Rectal smooth muscle tissue (tissue), 1 donor: Measurements from ENCODE around the gene CASTOR2.
"Not testable (repeated sequence)": the region's sequence is repeated elsewhere in the genome, so short reads cannot be mapped to it uniquely, and the experiment has no call there.

Source experiments
- H3K27ac ChIP-seq: one replicate; pipeline ENCODE4 v1.7.0; 2013; ENCODE audit warnings: low read depth, low read length, inconsistent platforms
- H3K27me3 ChIP-seq: one replicate; pipeline ENCODE4 v1.7.0; 2013; ENCODE audit warnings: low read length; ENCODE audit not compliant: control insufficient read depth, insufficient read depth
- H3K36me3 ChIP-seq: one replicate; pipeline ENCODE4 v1.7.0; 2013; ENCODE audit warnings: low read length; ENCODE audit not compliant: control insufficient read depth, insufficient read depth
- H3K4me1 ChIP-seq: one replicate; pipeline ENCODE4 v1.7.0; 2013; ENCODE audit warnings: low read length; ENCODE audit not compliant: control insufficient read depth, insufficient read depth
- H3K4me3 ChIP-seq: one replicate; pipeline ENCODE4 v1.7.0; 2013; ENCODE audit warnings: low read length
- H3K9ac ChIP-seq: one replicate; pipeline ENCODE4 v1.7.0; 2013; ENCODE audit warnings: low read length

Gene CASTOR2

DNA sequence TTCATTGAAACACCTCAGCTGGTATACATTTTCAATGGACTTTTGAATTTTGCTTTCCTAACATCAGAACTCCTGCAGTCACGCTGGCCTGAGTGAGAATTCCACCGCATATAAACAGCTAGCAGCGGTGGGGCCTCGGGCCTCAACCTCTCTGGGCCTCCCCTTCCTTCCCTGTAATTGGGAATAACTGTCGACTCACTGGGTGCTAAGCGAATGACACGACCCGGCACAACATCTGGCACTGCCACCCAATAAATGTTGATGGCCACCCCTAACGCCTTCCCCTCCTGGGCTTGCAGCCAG, 108.4 kb downstream of the CASTOR2 start:
- peak overlapping the region; percentile 95 for H3K4me3 ChIP-seq
- peak overlapping the region; percentile 51 for H3K9ac ChIP-seq
- H3K4me1 ChIP-seq = no peaks in the 10 kb centered on the region
- no peaks in the 10 kb centered on the region for H3K27me3 ChIP-seq
- H3K36me3 ChIP-seq = peaks cover 3% of the 10 kb centered on the region
- peak overlapping the region; percentile 79 for H3K27ac ChIP-seq

DNA sequence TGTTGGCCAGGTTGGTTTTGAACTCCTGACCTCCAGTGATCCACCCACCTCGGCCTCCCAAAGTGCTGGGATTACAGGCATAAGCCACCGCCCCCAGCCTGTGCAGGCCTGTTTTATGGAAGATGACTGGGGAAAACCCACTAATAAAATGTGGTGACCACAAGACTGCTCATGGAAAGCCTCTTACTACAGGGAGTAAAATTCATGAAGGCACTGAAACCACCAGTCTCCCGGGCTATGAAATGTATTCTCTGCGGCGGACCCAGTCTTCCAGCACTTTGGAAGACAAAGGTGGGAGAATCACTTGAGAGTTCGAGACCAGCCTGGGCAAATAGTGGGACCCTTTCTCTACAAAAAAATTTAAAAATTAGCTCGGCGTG, 109.7 kb downstream of the CASTOR2 start:
- H3K36me3 ChIP-seq, H3K27me3 ChIP-seq, H3K9ac ChIP-seq, H3K4me1 ChIP-seq: not testable (repeated sequence)
- Histone ChIP-seq H3K4me3 (peak overlapping the region; percentile 95), H3K27ac (peak overlapping the region; percentile 89)
